Tibial nerve (tissue), 4 donors: ENCODE results near the gene CCN5. TPM values are rescaled to one million over a fixed set of nuclear protein-coding genes. Genes with fewer than 3 reads are reported as not detected.

Experiments used
- DNase-seq, 2 donors: peaks; one replicate each; pipeline ENCODE4 v3.0.0-alpha.2; 2019; ENCODE audit warnings: low spot score in 2 of 2
- H3K27ac ChIP-seq, 4 donors: fragments of 200-600 bp; sonication (generic) in 3 of 4; one replicate each; pipeline ENCODE4 v1.5.1; 2017 to 2019; ENCODE audit warnings: mild to moderate bottlenecking in 1 of 4
- H3K27me3 ChIP-seq, 2 donors: fragments of 200-600 bp; sonication (generic) in 1 of 2; one replicate each; pipeline versions ENCODE4 v1.5.1 to v1.6.0; 2017 to 2019
- H3K36me3 ChIP-seq, 3 donors: fragments of 200-600 bp; sonication (generic); one replicate each; pipeline ENCODE4 v1.5.1; 2018 to 2019
- H3K4me1 ChIP-seq, 4 donors: fragments of 200-600 bp; sonication (generic) in 3 of 4; one replicate each; pipeline ENCODE4 v1.5.1; 2017 to 2019
- H3K4me3 ChIP-seq, 4 donors: fragments of 200-600 bp; sonication (generic) in 3 of 4; one replicate each; pipeline ENCODE4 v1.5.1; 2017 to 2019; ENCODE audit warnings: mild to moderate bottlenecking in 1 of 4, moderate library complexity in 1 of 4
- H3K9me3 ChIP-seq, 4 donors: fragments of 200-600 bp; sonication (generic) in 3 of 4; one replicate each; pipeline ENCODE4 v1.5.1; 2017 to 2019
- CTCF ChIP-seq, 5 experiments: fragments of 200-600 bp in 3 of 5; fragments of 450-650 bp in 2 of 5; sonication (generic) in 3 of 5; IDR thresholded peaks; one replicate each; pipeline ENCODE4 v1.5.1; 2016 to 2019; ENCODE audit warnings: antibody characterized with exemption in 5 of 5, mild to moderate bottlenecking in 3 of 5, moderate library complexity in 2 of 5
- EP300 ChIP-seq, 2 donors: sonication (generic); formaldehyde crosslinking; IDR thresholded peaks; one replicate each; pipeline ENCODE4 v1.6.1; 2017; ENCODE audit warnings: antibody characterized with exemption in 2 of 2, mild to moderate bottlenecking in 1 of 2
- POLR2A ChIP-seq, 2 donors: fragments of 450-650 bp; IDR thresholded peaks; one replicate each; pipeline ENCODE4 v1.6.1; 2017; ENCODE audit warnings: antibody characterized with exemption in 2 of 2, mild to moderate bottlenecking in 2 of 2, moderate library complexity in 2 of 2
- WGBS, 2 donors: methylation state at CpG; one replicate each; pipeline ENCODE4 v1.1.5; 2018; 5-methylcytosine and 5-hydroxymethylcytosine counted together
- total RNA-seq, 4 donors: library from RNA; depleted of rRNA; stranded (reverse); fragments of >200 nt; gene quantifications; one replicate each; pipeline ENCODE4 v1.1.0, GENCODE V29; 2016

The CCN5 gene
- total RNA-seq, 4 donors from 2014 or later: 84.0 to 1,826 (median 378) TPM

GRCh38 chr20:44701858-44702256, 13.3 kb upstream of the CCN5 start:
- 77 to 83% methylated on average over 7 of the region's 7 CpGs for WGBS, 2 donors
- DNase-seq: no peak
- H3K9me3 ChIP-seq: no peaks in the 10 kb centered on the region
- H3K4me3 ChIP-seq: no peak overlapping the region
- peaks cover 0 to 73% (median 37%) of the 10 kb centered on the region in 4 donors for H3K4me1 ChIP-seq
- TF ChIP-seq EP300 (IDR thresholded peaks at IDR 0.05) (no peak), CTCF (IDR thresholded peaks at IDR 0.05) (no peak), POLR2A (IDR thresholded peaks at IDR 0.05) (no peak)
- peak overlapping the region in 2 of 4 donors; percentile 57 to 83 for H3K27ac ChIP-seq
- no peaks in the 10 kb centered on the region for H3K36me3 ChIP-seq
- no peaks in the 10 kb centered on the region for H3K27me3 ChIP-seq

- no peaks in the 10 kb centered on the region for H3K9me3 ChIP-seq
- H3K27me3 ChIP-seq: no peaks in the 10 kb centered on the region
- peaks cover 0 to 80% (median 37%) of the 10 kb centered on the region in 4 donors for H3K4me1 ChIP-seq
- H3K36me3 ChIP-seq: no peaks in the 10 kb centered on the region
- H3K4me3 ChIP-seq: no peak overlapping the region
- DNase-seq: peak; percentile 80 to 87
- peak in 1 of 5 experiments; percentile 30 for TF ChIP-seq CTCF (IDR thresholded peaks at IDR 0.05)
- peak; percentile 85 to 93 for TF ChIP-seq EP300 (IDR thresholded peaks at IDR 0.05)
- no peak for TF ChIP-seq POLR2A (IDR thresholded peaks at IDR 0.05)
- peak overlapping the region; percentile 45 to 83 (median 70) for H3K27ac ChIP-seq
- WGBS, 2 donors: 0 to 4% methylated on average over 7 to 8 of the region's 9 CpGs
Observed at GRCh38 chr20:44702776-44703175, 12.4 kb upstream of the CCN5 start.

GRCh38 chr20:44703183-44703925, 11.8 kb upstream of the CCN5 start:
- H3K27me3 ChIP-seq: no peaks in the 10 kb centered on the region
- 39 to 50% methylated on average over 11 of the region's 12 CpGs for WGBS, 2 donors
- H3K27ac ChIP-seq: peak overlapping the region; percentile 45 to 83 (median 70)
- no peaks in the 10 kb centered on the region for H3K9me3 ChIP-seq
- DNase-seq: no peak
- H3K4me3 ChIP-seq: no peak overlapping the region
- peaks cover 0 to 79% (median 37%) of the 10 kb centered on the region in 4 donors for H3K4me1 ChIP-seq
- TF ChIP-seq POLR2A (IDR thresholded peaks at IDR 0.05) (no peak), EP300 (IDR thresholded peaks at IDR 0.05) (no peak), CTCF (IDR thresholded peaks at IDR 0.05) (no peak)
- H3K36me3 ChIP-seq: no peaks in the 10 kb centered on the region

- DNase-seq: no peak
- no peaks in the 10 kb centered on the region for H3K9me3 ChIP-seq
- H3K4me3 ChIP-seq: no peak overlapping the region
- H3K27ac ChIP-seq: peak overlapping the region; percentile 4 to 83 (median 74)
- H3K4me1 ChIP-seq: peaks cover 0 to 74% (median 33%) of the 10 kb centered on the region in 4 donors
- H3K27me3 ChIP-seq: no peaks in the 10 kb centered on the region
- H3K36me3 ChIP-seq: no peaks in the 10 kb centered on the region
- 91 to 95% methylated on average over 9 of the region's 9 CpGs for WGBS, 2 donors
- TF ChIP-seq EP300 (IDR thresholded peaks at IDR 0.05) (no peak), POLR2A (IDR thresholded peaks at IDR 0.05) (no peak), CTCF (IDR thresholded peaks at IDR 0.05) (no peak)
Observed at GRCh38 chr20:44703956-44704488, 11.1 kb upstream of the CCN5 start.

- H3K36me3 ChIP-seq: no peaks in the 10 kb centered on the region
- TF ChIP-seq EP300 (IDR thresholded peaks at IDR 0.05): no peak
- TF ChIP-seq POLR2A (IDR thresholded peaks at IDR 0.05): no peak
- H3K27me3 ChIP-seq: no peaks in the 10 kb centered on the region
- H3K9me3 ChIP-seq: no peaks in the 10 kb centered on the region
- H3K4me1 ChIP-seq: peaks cover 0 to 74% (median 33%) of the 10 kb centered on the region in 4 donors
- H3K27ac ChIP-seq: peak overlapping the region; percentile 4 to 83 (median 74)
- H3K4me3 ChIP-seq: no peak overlapping the region
- WGBS, 2 donors: 49 to 54% methylated on average over 3 to 4 of the region's 4 CpGs
- DNase-seq: no peak
Observed at GRCh38 chr20:44704551-44704971, 10.6 kb upstream of the CCN5 start.
